ENCODE measurements around the gene BLTP1.

DNA sequence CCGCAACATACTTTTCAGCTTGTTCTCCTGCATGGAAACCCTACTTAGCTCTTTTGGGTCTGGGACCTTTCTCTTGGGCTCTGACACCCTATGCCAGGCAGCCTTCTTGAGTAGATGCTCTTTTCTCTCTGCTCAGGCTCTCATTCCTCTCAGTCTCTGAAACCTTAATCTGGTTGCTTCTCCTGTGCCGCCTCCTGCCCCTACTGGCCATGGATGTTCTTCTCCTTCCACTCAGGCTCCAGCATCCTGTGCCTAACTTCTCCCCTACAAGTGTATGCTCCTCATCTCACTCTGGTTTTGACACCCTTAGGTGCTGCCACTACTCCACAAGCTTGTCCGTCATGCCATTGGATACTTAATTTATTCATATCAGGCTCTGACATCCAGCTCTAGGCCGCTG lies 15.2 kb downstream of the BLTP1 start:
- TF ChIP-seq SIN3A (IDR thresholded peaks at IDR 0.05; ENCODE audit: low read depth) (no peak), POLR2A (IDR thresholded peaks at IDR 0.05; ENCODE audit: borderline replicate concordance, extremely low read depth, insufficient read depth, insufficient read length) (no peak), POLR2AphosphoS5 (IDR thresholded peaks at IDR 0.05; ENCODE audit: low read depth, low read length) (no peak), YY1 (IDR thresholded peaks at IDR 0.05; ENCODE audit: extremely low read depth, insufficient replicate concordance, low read depth, low read length) (no peak), EZH2 (IDR thresholded peaks at IDR 0.05) (no peak), ZFX (IDR thresholded peaks at IDR 0.05) (no peak), ZNF274 (IDR thresholded peaks at IDR 0.05; ENCODE audit: low read depth, low read length) (no peak), CEBPB (IDR thresholded peaks at IDR 0.05; ENCODE audit: low read depth) (no peak)
- TF ChIP-seq, protein P1, sequence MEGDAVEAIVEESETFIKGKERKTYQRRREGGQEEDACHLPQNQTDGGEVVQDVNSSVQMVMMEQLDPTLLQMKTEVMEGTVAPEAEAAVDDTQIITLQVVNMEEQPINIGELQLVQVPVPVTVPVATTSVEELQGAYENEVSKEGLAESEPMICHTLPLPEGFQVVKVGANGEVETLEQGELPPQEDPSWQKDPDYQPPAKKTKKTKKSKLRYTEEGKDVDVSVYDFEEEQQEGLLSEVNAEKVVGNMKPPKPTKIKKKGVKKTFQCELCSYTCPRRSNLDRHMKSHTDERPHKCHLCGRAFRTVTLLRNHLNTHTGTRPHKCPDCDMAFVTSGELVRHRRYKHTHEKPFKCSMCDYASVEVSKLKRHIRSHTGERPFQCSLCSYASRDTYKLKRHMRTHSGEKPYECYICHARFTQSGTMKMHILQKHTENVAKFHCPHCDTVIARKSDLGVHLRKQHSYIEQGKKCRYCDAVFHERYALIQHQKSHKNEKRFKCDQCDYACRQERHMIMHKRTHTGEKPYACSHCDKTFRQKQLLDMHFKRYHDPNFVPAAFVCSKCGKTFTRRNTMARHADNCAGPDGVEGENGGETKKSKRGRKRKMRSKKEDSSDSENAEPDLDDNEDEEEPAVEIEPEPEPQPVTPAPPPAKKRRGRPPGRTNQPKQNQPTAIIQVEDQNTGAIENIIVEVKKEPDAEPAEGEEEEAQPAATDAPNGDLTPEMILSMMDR (IDR thresholded peaks at IDR 0.05 in 2 of 3, conservative IDR thresholded peaks at IDR 0.05 in 1 of 3; ENCODE audit: borderline replicate concordance in 1 of 3, insufficient read depth in 1 of 3, low read depth in 2 of 3, low read length in 2 of 3), result 0 out of 6 replicates have a peak, but pooled peaks of 1 of the 3 experiments have one; percentile 4
- TF ChIP-seq, protein P2, sequence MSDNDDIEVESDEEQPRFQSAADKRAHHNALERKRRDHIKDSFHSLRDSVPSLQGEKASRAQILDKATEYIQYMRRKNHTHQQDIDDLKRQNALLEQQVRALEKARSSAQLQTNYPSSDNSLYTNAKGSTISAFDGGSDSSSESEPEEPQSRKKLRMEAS (IDR thresholded peaks at IDR 0.05), result no peak
- TF ChIP-seq, protein P3, sequence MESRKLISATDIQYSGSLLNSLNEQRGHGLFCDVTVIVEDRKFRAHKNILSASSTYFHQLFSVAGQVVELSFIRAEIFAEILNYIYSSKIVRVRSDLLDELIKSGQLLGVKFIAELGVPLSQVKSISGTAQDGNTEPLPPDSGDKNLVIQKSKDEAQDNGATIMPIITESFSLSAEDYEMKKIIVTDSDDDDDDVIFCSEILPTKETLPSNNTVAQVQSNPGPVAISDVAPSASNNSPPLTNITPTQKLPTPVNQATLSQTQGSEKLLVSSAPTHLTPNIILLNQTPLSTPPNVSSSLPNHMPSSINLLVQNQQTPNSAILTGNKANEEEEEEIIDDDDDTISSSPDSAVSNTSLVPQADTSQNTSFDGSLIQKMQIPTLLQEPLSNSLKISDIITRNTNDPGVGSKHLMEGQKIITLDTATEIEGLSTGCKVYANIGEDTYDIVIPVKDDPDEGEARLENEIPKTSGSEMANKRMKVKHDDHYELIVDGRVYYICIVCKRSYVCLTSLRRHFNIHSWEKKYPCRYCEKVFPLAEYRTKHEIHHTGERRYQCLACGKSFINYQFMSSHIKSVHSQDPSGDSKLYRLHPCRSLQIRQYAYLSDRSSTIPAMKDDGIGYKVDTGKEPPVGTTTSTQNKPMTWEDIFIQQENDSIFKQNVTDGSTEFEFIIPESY (IDR thresholded peaks at IDR 0.05; ENCODE audit: extremely low read depth, insufficient replicate concordance, low read length), result no peak

Data from HCT116 (cell line).